Measurements from ENCODE around the gene PRC1. TPM values are rescaled to one million over a fixed set of nuclear protein-coding genes. Genes with fewer than 3 reads are reported as not detected.
"Not testable (repeated sequence)": the region's sequence is repeated elsewhere in the genome, so short reads cannot be mapped to it uniquely, and the experiment has no call there.

Gene PRC1
- total RNA-seq, 1 donor from 2014 or later: 284 TPM

DNA sequence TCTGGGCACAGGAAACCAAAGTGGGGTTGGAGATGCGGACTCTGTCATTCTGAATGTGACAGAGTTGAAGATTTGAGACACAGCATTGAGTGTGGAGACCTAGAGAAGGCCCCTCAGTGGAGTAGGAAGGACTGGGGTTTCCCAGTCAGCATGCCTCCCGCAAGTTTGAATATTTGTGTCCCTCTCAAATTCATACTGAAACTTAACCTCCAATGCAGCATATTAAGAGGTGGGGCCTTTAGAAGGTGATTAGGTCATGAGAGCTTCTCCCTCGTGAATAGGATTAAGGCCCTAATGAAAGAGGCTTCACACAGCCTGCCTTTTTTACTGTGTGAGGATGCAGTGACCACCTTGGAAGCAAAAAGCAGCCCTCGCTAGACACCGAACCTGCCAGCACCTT is 70.0 kb downstream of the PRC1 start:
- Histone ChIP-seq H3K9me3 (ENCODE audit: low read depth) (no peaks in the 10 kb centered on the region), H3K27me3 (no peaks in the 10 kb centered on the region), H3K4me1 (peaks cover 4% of the 10 kb centered on the region), H3K4me3 (no peak overlapping the region), H2AFZ (replicated peaks) (no peak overlapping the region), H3F3A (ENCODE audit: low read depth) (peaks cover 10% of the 10 kb centered on the region), H3K27ac (no peak overlapping the region), H3K36me3 (no peaks in the 10 kb centered on the region), H3K79me2 (ENCODE audit: low read depth) (no peaks in the 10 kb centered on the region), H4K20me1 (ENCODE audit: low read depth) (no peaks in the 10 kb centered on the region), H3K9ac (no peak overlapping the region), H3K4me2 (no peak overlapping the region)
- TF ChIP-seq EZH2 (IDR thresholded peaks at IDR 0.05) (no peak), EZH2phosphoT487 (IDR thresholded peaks at IDR 0.05) (no peak)
- TF ChIP-seq, protein P1, sequence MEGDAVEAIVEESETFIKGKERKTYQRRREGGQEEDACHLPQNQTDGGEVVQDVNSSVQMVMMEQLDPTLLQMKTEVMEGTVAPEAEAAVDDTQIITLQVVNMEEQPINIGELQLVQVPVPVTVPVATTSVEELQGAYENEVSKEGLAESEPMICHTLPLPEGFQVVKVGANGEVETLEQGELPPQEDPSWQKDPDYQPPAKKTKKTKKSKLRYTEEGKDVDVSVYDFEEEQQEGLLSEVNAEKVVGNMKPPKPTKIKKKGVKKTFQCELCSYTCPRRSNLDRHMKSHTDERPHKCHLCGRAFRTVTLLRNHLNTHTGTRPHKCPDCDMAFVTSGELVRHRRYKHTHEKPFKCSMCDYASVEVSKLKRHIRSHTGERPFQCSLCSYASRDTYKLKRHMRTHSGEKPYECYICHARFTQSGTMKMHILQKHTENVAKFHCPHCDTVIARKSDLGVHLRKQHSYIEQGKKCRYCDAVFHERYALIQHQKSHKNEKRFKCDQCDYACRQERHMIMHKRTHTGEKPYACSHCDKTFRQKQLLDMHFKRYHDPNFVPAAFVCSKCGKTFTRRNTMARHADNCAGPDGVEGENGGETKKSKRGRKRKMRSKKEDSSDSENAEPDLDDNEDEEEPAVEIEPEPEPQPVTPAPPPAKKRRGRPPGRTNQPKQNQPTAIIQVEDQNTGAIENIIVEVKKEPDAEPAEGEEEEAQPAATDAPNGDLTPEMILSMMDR (IDR thresholded peaks at IDR 0.05): no peak
- Mint-ChIP-seq H3K4me1 (peaks cover 7% of the 10 kb centered on the region), H3K27ac (peak overlapping the region; percentile 29), H3K4me3 (no peak overlapping the region), H3K36me3 (peaks cover 12% of the 10 kb centered on the region), H3K27me3 (ENCODE audit: insufficient read depth, low read depth) (no peaks in the 10 kb centered on the region), H3K9me3 (no peaks in the 10 kb centered on the region)
- DNase-seq (ENCODE audit: low spot score): no peak

DNA sequence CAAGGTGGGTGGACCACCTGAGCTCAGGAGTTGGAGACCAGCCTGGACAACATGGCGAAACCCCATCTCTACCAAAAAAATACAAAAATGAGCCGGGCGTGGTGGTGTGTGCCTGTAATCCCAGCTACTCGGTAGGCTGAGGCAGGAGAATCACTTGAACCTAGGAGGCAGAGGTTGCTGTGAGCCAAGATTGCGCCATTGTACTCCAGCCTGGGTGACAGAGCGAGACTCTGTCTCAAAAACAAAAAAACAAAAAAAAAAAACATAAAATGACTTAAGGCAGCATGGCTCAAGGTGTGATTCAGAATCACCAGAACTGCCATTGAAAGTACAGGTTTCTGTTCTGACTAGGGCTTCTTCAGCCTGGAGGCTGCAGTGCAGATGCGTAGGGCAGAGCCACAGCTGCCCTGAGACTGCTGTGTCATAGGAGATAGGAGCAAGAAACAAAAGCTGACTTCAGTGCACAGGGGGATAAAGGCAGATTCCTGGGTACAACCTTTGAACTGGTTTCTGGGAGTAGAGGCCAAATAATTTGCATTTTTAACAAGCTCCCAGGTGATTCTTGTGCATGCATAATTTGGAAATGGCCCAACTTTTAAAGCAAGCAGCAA is 71.5 kb downstream of the PRC1 start:
- not testable (repeated sequence) for H2AFZ ChIP-seq (replicated peaks); H3K27ac ChIP-seq; H3K79me2 ChIP-seq (ENCODE audit: low read depth); H3K4me2 ChIP-seq; H3K4me1 Mint-ChIP-seq; H3K9me3 ChIP-seq (ENCODE audit: low read depth); H3K27ac Mint-ChIP-seq; H3K4me3 ChIP-seq; H3K4me1 ChIP-seq; DNase-seq (ENCODE audit: low spot score); H3K9me3 Mint-ChIP-seq; H3K4me3 Mint-ChIP-seq; H4K20me1 ChIP-seq (ENCODE audit: low read depth); H3K9ac ChIP-seq; H3K27me3 ChIP-seq; H3K36me3 ChIP-seq; H3K27me3 Mint-ChIP-seq (ENCODE audit: insufficient read depth, low read depth)
- H3F3A ChIP-seq (ENCODE audit: low read depth): peaks cover 10% of the 10 kb centered on the region
- peaks cover 16% of the 10 kb centered on the region for H3K36me3 Mint-ChIP-seq

DNA sequence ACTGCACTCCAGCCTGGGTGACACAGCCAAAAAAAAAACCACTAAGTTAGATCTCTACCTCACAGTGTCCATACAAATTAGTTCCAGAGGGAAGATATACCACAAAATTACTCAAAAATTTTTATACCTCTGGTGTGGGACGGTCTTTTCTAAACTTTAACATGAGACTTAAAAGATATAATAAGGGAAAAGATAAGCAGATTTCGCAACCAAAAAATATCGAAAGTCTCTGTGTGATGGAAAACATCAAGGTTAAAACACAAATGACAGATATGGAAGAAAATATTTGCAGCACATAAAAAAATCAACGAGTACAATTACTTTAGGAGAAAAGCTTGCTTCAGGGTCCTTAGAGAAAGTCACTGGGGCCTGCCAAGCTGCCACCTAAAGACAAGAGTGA is 72.4 kb downstream of the PRC1 start:
- no peaks in the 10 kb centered on the region for H3K27me3 ChIP-seq
- no peak overlapping the region for H3K4me3 ChIP-seq
- H3K27ac Mint-ChIP-seq: no peak overlapping the region
- no peak for DNase-seq (ENCODE audit: low spot score)
- H2AFZ ChIP-seq (replicated peaks): no peak overlapping the region
- peaks cover 4% of the 10 kb centered on the region for H3K4me1 ChIP-seq
- no peak overlapping the region for H3K9ac ChIP-seq
- no peaks in the 10 kb centered on the region for H3K9me3 ChIP-seq (ENCODE audit: low read depth)
- H3K27me3 Mint-ChIP-seq (ENCODE audit: insufficient read depth, low read depth): peaks cover 2% of the 10 kb centered on the region
- H3F3A ChIP-seq (ENCODE audit: low read depth): peaks cover 10% of the 10 kb centered on the region
- no peaks in the 10 kb centered on the region for H3K79me2 ChIP-seq (ENCODE audit: low read depth)
- peaks cover 7% of the 10 kb centered on the region for H3K4me1 Mint-ChIP-seq
- H3K4me3 Mint-ChIP-seq: no peak overlapping the region
- H3K36me3 Mint-ChIP-seq: peaks cover 16% of the 10 kb centered on the region
- H4K20me1 ChIP-seq (ENCODE audit: low read depth): no peaks in the 10 kb centered on the region
- no peak overlapping the region for H3K4me2 ChIP-seq
- H3K27ac ChIP-seq: no peak overlapping the region
- no peaks in the 10 kb centered on the region for H3K36me3 ChIP-seq
- no peak for TF ChIP-seq EZH2phosphoT487 (IDR thresholded peaks at IDR 0.05)
- TF ChIP-seq, protein P1 (IDR thresholded peaks at IDR 0.05): no peak
- no peak for TF ChIP-seq EZH2 (IDR thresholded peaks at IDR 0.05)
- no peaks in the 10 kb centered on the region for H3K9me3 Mint-ChIP-seq

DNA sequence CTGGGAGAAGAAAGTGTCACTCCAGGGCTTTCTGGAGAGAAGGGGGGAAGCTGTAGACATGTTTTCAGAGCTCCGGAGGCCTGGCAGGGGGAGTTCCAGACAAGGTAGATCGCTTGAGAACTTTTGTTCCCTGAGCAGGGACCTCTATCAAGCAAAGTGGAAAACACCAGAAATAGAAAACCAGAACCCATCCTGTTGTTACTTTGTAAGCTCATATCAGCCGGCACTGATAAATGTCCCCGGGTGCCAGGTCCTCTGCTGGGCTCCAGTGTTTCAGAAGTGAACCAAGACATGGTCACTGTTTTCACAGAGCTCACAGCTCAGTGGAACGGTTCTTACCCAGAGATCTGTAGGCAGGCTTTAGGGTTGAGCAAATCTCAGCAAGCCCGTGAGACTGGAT is 75.5 kb downstream of the PRC1 start:
- no peak overlapping the region for H3K4me3 Mint-ChIP-seq
- peaks cover 25% of the 10 kb centered on the region for H3K36me3 Mint-ChIP-seq
- no peaks in the 10 kb centered on the region for H3K36me3 ChIP-seq
- no peaks in the 10 kb centered on the region for H3K79me2 ChIP-seq (ENCODE audit: low read depth)
- TF ChIP-seq EZH2phosphoT487 (IDR thresholded peaks at IDR 0.05) (no peak), EZH2 (IDR thresholded peaks at IDR 0.05) (no peak)
- TF ChIP-seq, protein P1 (IDR thresholded peaks at IDR 0.05): no peak
- no peak for DNase-seq (ENCODE audit: low spot score)
- H3K4me3 ChIP-seq: no peak overlapping the region
- peaks cover 2% of the 10 kb centered on the region for H3K27me3 Mint-ChIP-seq (ENCODE audit: insufficient read depth, low read depth)
- H3K27me3 ChIP-seq: no peaks in the 10 kb centered on the region
- no peak overlapping the region for H3K9ac ChIP-seq
- H3K4me1 ChIP-seq: no peaks in the 10 kb centered on the region
- H3F3A ChIP-seq (ENCODE audit: low read depth): peaks cover 2% of the 10 kb centered on the region
- peaks cover 2% of the 10 kb centered on the region for H3K4me1 Mint-ChIP-seq
- H3K27ac Mint-ChIP-seq: no peak overlapping the region
- no peaks in the 10 kb centered on the region for H3K9me3 ChIP-seq (ENCODE audit: low read depth)
- no peak overlapping the region for H2AFZ ChIP-seq (replicated peaks)
- no peaks in the 10 kb centered on the region for H4K20me1 ChIP-seq (ENCODE audit: low read depth)
- no peak overlapping the region for H3K4me2 ChIP-seq
- no peak overlapping the region for H3K27ac ChIP-seq
- H3K9me3 Mint-ChIP-seq: no peaks in the 10 kb centered on the region

All from neural progenitor cell (in vitro differentiated cells).